ENCODE results near the gene RREB1. TPM values are rescaled to one million over a fixed set of nuclear protein-coding genes. Genes with fewer than 3 reads are reported as not detected.
"Not testable (repeated sequence)": the region's sequence is repeated elsewhere in the genome, so short reads cannot be mapped to it uniquely, and the experiment has no call there.

The RREB1 gene
- total and polyA plus RNA-seq, 10 donors = 3.2 to 72.0 (median 54.6) TPM

DNA sequence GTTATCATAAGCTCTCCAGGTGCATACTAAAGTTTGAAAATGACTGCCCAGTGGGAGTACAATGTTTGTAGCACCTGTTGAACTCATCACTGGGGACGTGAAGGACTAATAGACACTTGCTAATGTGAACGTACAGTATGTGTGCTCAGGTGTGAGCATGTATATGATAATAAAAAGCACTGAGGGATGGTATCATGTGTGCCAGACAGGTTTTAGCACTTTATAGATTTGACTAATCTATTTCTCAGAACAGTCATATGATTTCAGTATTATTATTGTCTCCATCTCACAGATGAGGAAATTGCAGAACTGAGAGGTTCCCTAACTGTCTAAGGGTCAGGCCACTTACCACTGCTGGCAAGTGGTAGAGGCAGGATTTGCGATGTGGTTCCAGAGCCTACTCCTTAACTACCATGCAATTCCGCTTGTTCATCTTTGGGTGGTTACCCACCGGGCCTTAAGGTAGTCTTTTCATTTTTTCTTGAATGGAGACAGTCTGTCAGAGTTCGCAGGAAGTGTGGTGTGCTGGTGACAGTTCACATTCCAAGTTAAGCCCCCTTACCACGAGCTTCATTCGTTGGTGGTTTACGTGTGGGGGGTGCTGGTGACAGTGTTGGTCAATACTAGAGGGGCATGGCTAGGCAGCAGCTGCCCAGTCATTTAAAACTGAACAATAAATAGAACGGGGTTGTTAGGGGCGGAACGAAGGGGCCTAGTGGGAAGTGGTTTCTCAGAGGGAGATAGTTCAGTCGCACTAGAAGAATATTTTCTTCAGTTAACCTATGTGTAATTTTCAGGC lies 46.8 kb downstream of the RREB1 start:
- no peaks in the 10 kb centered on the region for H3K36me3 ChIP-seq
- intact Hi-C loops (cut with DNase I; ENCODE audit: low total_unique reads) = no loop called here
- H3K4me1 ChIP-seq = peaks cover 33 to 97% (median 80%) of the 10 kb centered on the region in 6 donors
- H3K27ac ChIP-seq = peak overlapping the region; percentile 29 to 79 (median 64)
- TF ChIP-seq POLR2A (IDR thresholded peaks at IDR 0.05) = no peak
- TF ChIP-seq POLR2AphosphoS5 (IDR thresholded peaks at IDR 0.05) = peak in 1 of 3 donors; percentile 31
- TF ChIP-seq, protein P1, sequence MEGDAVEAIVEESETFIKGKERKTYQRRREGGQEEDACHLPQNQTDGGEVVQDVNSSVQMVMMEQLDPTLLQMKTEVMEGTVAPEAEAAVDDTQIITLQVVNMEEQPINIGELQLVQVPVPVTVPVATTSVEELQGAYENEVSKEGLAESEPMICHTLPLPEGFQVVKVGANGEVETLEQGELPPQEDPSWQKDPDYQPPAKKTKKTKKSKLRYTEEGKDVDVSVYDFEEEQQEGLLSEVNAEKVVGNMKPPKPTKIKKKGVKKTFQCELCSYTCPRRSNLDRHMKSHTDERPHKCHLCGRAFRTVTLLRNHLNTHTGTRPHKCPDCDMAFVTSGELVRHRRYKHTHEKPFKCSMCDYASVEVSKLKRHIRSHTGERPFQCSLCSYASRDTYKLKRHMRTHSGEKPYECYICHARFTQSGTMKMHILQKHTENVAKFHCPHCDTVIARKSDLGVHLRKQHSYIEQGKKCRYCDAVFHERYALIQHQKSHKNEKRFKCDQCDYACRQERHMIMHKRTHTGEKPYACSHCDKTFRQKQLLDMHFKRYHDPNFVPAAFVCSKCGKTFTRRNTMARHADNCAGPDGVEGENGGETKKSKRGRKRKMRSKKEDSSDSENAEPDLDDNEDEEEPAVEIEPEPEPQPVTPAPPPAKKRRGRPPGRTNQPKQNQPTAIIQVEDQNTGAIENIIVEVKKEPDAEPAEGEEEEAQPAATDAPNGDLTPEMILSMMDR (IDR thresholded peaks at IDR 0.05 in 8 of 11, conservative IDR thresholded peaks at IDR 0.05 in 3 of 11) = no peak
- 29 to 51% (median 42%) methylated on average over 13 of the region's 13 CpGs for WGBS, 5 donors
- DNase-seq = no peak
- no peaks in the 10 kb centered on the region for H3K27me3 ChIP-seq (replicated peaks in 1 of 7)
- peak overlapping the region in 1 of 8 donors; percentile 19 for H3K4me3 ChIP-seq
- no peaks in the 10 kb centered on the region for H3K9me3 ChIP-seq

DNA sequence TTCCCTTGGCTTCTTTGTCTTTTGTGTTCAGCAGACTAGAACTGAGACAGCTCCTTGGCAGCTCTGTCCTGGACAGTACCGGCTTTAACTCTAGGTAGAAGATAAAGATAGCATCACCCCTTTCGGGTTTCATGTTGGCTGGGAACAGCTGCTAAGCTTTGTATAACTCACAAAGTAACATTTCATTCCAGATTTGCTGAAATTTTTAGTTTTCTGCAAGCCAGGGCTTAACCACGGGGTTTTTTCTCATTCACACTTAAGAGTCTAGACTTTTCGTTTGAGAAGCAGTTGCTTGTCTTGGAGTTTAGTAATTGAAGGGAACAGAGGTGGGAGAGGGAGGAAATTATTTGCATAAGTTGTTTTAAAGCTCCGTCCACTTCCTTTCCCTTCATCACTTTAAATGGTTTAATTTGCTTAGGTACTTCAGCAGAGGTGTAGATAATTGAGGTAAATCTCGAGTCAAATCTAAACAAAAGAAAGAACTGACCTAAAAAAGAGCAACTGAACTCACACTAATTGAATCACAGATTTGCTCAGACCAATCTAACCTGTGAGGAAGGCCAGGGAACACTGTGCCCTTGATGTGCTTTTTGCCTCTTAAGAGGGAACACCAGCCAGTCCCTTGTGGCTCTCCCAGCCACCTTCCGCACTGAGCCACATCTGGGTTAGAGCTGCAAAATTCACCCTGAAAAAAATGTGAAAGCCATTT lies 48.3 kb downstream of the RREB1 start:
- peak overlapping the region in 1 of 8 donors; percentile 12 for H3K4me3 ChIP-seq
- H3K27ac ChIP-seq = peak overlapping the region in 7 of 8 donors; percentile 1 to 79 (median 63)
- H3K36me3 ChIP-seq = no peaks in the 10 kb centered on the region
- 38 to 45% (median 43%) methylated on average over 7 of the region's 7 CpGs for WGBS, 5 donors
- DNase-seq = no peak
- H3K4me1 ChIP-seq = peaks cover 33 to 100% (median 82%) of the 10 kb centered on the region in 6 donors
- intact Hi-C loops (cut with DNase I; ENCODE audit: low total_unique reads) = no loop called here
- H3K27me3 ChIP-seq (replicated peaks in 1 of 7) = no peaks in the 10 kb centered on the region
- TF ChIP-seq, protein P1 (IDR thresholded peaks at IDR 0.05 in 8 of 11, conservative IDR thresholded peaks at IDR 0.05 in 3 of 11) = no peak
- TF ChIP-seq POLR2A (IDR thresholded peaks at IDR 0.05) (no peak), POLR2AphosphoS5 (IDR thresholded peaks at IDR 0.05) (no peak)
- H3K9me3 ChIP-seq = no peaks in the 10 kb centered on the region

DNA sequence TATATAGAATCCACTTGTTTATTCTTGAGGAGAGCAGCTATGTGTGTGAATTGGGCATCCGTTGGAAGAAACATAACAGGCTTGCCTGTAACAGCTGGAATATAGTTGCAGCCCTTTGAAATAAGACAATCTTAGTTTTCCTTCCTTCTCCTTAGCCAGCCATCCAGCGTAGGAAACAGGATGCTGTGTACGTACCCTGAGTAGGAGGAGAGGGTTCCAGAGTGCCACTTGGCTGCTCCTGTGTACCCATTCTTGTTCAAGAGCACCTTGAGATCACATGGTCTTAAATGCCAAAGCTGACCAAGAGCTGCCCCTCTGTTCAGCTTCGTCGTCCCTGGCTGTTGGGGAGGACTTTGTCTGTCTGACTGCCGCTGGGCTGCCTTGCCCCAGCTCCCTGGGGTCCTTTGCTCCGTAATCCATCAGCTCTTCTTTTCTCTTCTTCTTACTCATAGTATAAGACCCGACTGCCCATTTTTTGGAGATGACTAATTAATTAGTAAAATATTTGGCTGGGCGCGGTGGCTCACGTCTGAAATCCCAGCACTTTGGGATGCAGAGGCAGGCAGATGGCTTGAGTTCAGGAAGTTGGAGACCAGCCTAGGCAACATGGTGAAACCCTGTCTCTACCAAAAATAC lies 49.0 kb downstream of the RREB1 start:
- no peak for DNase-seq
- Histone ChIP-seq H3K4me3 (peak overlapping the region in 1 of 8 donors; percentile 12), H3K4me1 (peaks cover 33 to 100% (median 80%) of the 10 kb centered on the region in 6 donors), H3K27ac (peak overlapping the region in 6 of 8 donors; percentile 13 to 79 (median 66)), H3K36me3 (no peaks in the 10 kb centered on the region), H3K9me3 (no peaks in the 10 kb centered on the region), H3K27me3 (replicated peaks in 1 of 7) (no peaks in the 10 kb centered on the region)
- intact Hi-C loops (cut with DNase I; ENCODE audit: low total_unique reads) = no loop called here
- 68 to 85% (median 70%) methylated on average over 11 of the region's 11 CpGs for WGBS, 5 donors
- TF ChIP-seq POLR2A (IDR thresholded peaks at IDR 0.05) (no peak), POLR2AphosphoS5 (IDR thresholded peaks at IDR 0.05) (no peak)
- TF ChIP-seq, protein P1 (IDR thresholded peaks at IDR 0.05 in 8 of 11, conservative IDR thresholded peaks at IDR 0.05 in 3 of 11) = no peak

DNA sequence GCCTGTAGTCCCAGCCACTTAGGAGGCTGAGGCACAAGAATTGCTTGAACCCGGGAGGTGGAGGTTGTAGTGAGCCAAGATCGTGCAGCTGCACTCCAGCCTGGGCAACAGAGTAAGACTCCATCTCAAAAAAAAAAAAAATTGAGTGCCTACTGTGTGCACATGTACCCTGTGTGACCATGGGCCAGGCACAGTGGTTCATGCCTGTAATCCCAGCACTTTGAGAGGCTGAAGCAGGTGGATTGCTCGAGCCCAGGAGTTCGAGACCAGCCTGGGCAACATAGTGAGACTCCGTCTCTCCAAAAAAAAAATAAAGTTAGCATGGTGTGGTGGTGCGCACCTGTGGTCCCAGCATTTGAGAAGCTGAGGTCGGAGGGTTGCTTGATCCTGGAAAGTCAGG lies 49.5 kb downstream of the RREB1 start:
- H3K9me3 ChIP-seq; DNase-seq; H3K27me3 ChIP-seq (replicated peaks in 1 of 7); intact Hi-C loops (cut with DNase I; ENCODE audit: low total_unique reads); H3K4me3 ChIP-seq; H3K36me3 ChIP-seq: not testable (repeated sequence)
- H3K27ac ChIP-seq = peak overlapping the region in 4 of 8 donors; percentile 63 to 79 (median 74)
- H3K4me1 ChIP-seq = peaks cover 33 to 100% (median 79%) of the 10 kb centered on the region in 6 donors
- WGBS, 5 donors = 91 to 98% (median 92%) methylated on average over 7 of the region's 7 CpGs
